Testis (tissue), 3 donors: ENCODE data around the gene USP16. TPM values are rescaled to one million over a fixed set of nuclear protein-coding genes. Genes with fewer than 3 reads are reported as not detected.

Source experiments
- DNase-seq: peaks from one replicate; pipeline ENCODE4 v3.0.0-alpha.2; 2019
- H3K27ac ChIP-seq, 2 donors: fragments of 200-600 bp; sonication (generic); one replicate each; pipeline ENCODE4 v1.5.1; 2019
- H3K27me3 ChIP-seq: fragments of 200-600 bp; sonication (generic); one replicate; pipeline ENCODE4 v1.5.1; 2019
- H3K36me3 ChIP-seq: fragments of 200-600 bp; sonication (generic); one replicate; pipeline ENCODE4 v1.5.1; 2017; ENCODE audit warnings: low read depth; ENCODE audit errors: missing control alignments
- H3K4me1 ChIP-seq: fragments of 200-600 bp; sonication (generic); one replicate; pipeline ENCODE4 v1.5.1; 2019
- H3K4me3 ChIP-seq, 2 donors: fragments of 200-600 bp; sonication (generic); one replicate each; pipeline ENCODE4 v1.5.1; 2017 to 2019
- H3K9me3 ChIP-seq: fragments of 200-600 bp; sonication (generic); one replicate; pipeline ENCODE4 v1.5.1; 2017
- CTCF ChIP-seq, 3 experiments: fragments of 450-650 bp in 2 of 3; fragments of 200-600 bp in 1 of 3; sonication (generic) in 1 of 3; IDR thresholded peaks; one replicate each; pipeline ENCODE4 v1.5.1; 2016 to 2019; ENCODE audit warnings: antibody characterized with exemption in 3 of 3, mild to moderate bottlenecking in 2 of 3, moderate library complexity in 1 of 3
- POLR2A ChIP-seq: fragments of 450-650 bp; IDR thresholded peaks from one replicate; pipeline ENCODE4 v1.6.1; 2017; ENCODE audit warnings: antibody characterized with exemption, mild to moderate bottlenecking, moderate library complexity
- WGBS, 2 donors: methylation state at CpG; one replicate each; pipeline ENCODE4 v1.1.5; 2018; 5-methylcytosine and 5-hydroxymethylcytosine counted together
- intact Hi-C: fragments of 100-400 bp; cut with DNase I; formaldehyde crosslinking; loops from one replicate; pipeline ENCODE4 v1.15.1; 2023; ENCODE audit warnings: low total_unique reads
- polyA plus RNA-seq: library from polyadenylated mRNA; stranded (reverse); fragments of 350-450 nt; fragmentation: Illumina TruSeq; extraction: RNeasy Lipid Tissue Mini Kit (QIAGEN cat#74804); gene quantifications from one replicate; pipeline ENCODE4 v1.2.3, GENCODE V29; 2014; ENCODE audit warnings: low read depth, low replicate concordance; ENCODE audit not compliant: insufficient read depth
- total RNA-seq, 2 donors: library from RNA; depleted of rRNA; stranded (reverse); fragments of >200 nt; gene quantifications; one replicate each; pipeline ENCODE4 v1.2.3, GENCODE V29; 2016

Gene USP16
- total and polyA plus RNA-seq, 3 donors from 2014 or later: 17.9 to 37.9 (median 33.2) TPM

- no peaks in the 10 kb centered on the region for H3K4me1 ChIP-seq
- peak; percentile 66 for TF ChIP-seq POLR2A
- TF ChIP-seq CTCF (IDR thresholded peaks at IDR 0.05): no peak
- peak; percentile 96 for DNase-seq
- no peaks in the 10 kb centered on the region for H3K9me3 ChIP-seq
- no peaks in the 10 kb centered on the region for H3K36me3 ChIP-seq
- H3K27ac ChIP-seq: peak overlapping the region; percentile 90 to 95
- no peaks in the 10 kb centered on the region for H3K27me3 ChIP-seq
- H3K4me3 ChIP-seq: peak overlapping the region; percentile 68 to 75
- WGBS, 2 donors: 1 to 2% methylated on average over 10 to 41 of the region's 41 CpGs
- intact Hi-C loops: no loop called here
These were observed 21.9 kb upstream of the USP16 start for GRCh38 chr21:29002442-29003144.

- 85 to 92% methylated on average over 6 of the region's 6 CpGs for WGBS, 2 donors
- intact Hi-C loops: no loop called here
- Histone ChIP-seq H3K36me3 (no peaks in the 10 kb centered on the region), H3K4me3 (no peak overlapping the region), H3K4me1 (no peaks in the 10 kb centered on the region), H3K27ac (no peak overlapping the region), H3K9me3 (no peaks in the 10 kb centered on the region), H3K27me3 (no peaks in the 10 kb centered on the region)
- DNase-seq: no peak
- TF ChIP-seq POLR2A (no peak), CTCF (IDR thresholded peaks at IDR 0.05) (no peak)
These were observed 18.8 kb upstream of the USP16 start for GRCh38 chr21:29005696-29006095.

- no peaks in the 10 kb centered on the region for H3K27me3 ChIP-seq
- no peaks in the 10 kb centered on the region for H3K9me3 ChIP-seq
- WGBS, 2 donors: 88 to 90% methylated on average over 3 of the region's 3 CpGs
- no peak for DNase-seq
- H3K4me1 ChIP-seq: no peaks in the 10 kb centered on the region
- H3K4me3 ChIP-seq: no peak overlapping the region
- intact Hi-C loops: no loop called here
- no peaks in the 10 kb centered on the region for H3K36me3 ChIP-seq
- TF ChIP-seq POLR2A: no peak
- no peak for TF ChIP-seq CTCF (IDR thresholded peaks at IDR 0.05)
- no peak overlapping the region for H3K27ac ChIP-seq
These were observed 17.3 kb upstream of the USP16 start for GRCh38 chr21:29007135-29007534.

GRCh38 chr21:29007810-29008209, 16.7 kb upstream of the USP16 start:
- 87% methylated on average over 3 of the region's 3 CpGs for WGBS, 2 donors

More at GRCh38 chr21:29007810-29008209, 16.7 kb upstream of the USP16 start:
- H3K4me1 ChIP-seq: no peaks in the 10 kb centered on the region
- H3K4me3 ChIP-seq: no peak overlapping the region
- intact Hi-C loops: no loop called here
- no peaks in the 10 kb centered on the region for H3K27me3 ChIP-seq
- H3K36me3 ChIP-seq: no peaks in the 10 kb centered on the region
- H3K9me3 ChIP-seq: no peaks in the 10 kb centered on the region
- no peak for DNase-seq
- no peak for TF ChIP-seq POLR2A
- TF ChIP-seq CTCF (IDR thresholded peaks at IDR 0.05): no peak
- no peak overlapping the region for H3K27ac ChIP-seq
